GM12801 (cell line): ENCODE results near the gene CENPL.

Experiments
- CTCF ChIP-seq: IDR thresholded peaks from one replicate; pipeline ENCODE4 v1.5.1; 2011; ENCODE audit warnings: control low read depth; ENCODE audit not compliant: insufficient read length; ENCODE audit errors: extremely low read depth

Gene CENPL

GRCh38 chr1:173789841-173790240, 34.8 kb downstream of the CENPL start:
- no peak for TF ChIP-seq CTCF

DNA sequence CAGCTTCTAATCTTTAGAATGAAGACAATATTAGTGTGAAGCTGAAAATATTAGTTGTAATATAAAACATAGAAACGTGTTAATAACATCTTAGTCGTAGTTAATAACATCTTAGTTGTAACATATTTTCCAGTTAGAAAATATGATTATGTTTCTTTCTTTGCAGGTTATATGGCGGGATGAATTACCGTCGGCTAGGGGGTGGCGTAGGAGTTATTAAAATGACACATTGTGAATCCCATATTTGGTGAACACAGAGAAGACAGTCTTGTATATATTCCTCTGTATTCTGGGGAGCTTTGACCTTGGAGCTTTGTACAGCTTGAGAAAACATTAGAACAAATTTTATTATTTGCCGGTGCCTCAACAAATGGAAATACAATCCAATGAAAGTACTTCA, 39.7 kb downstream of the CENPL start:
- TF ChIP-seq CTCF: no peak

DNA sequence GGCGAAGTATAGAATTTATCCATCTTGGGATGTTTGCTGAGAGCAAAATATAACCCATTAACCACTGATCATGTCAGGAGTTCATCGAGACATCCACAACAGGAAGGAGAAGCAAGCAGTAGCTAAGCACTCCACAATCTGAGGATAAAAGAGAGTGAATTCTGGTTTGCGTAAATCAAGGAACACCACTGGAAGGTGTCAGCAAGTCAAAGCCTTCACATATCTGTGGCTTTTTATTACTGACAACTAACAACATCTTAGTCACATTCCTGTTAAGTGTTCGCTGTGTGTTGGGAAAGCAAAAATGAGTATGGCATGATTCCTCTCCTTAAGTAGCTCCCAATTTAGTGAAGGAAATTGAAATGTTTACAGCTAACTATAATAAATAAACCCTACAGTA, 44.7 kb downstream of the CENPL start:
- TF ChIP-seq CTCF: no peak

GRCh38 chr1:173775578-173776226, 49.0 kb downstream of the CENPL start:
- TF ChIP-seq CTCF: no peak

GRCh38 chr1:173771560-173771959, 53.1 kb downstream of the CENPL start:
- TF ChIP-seq CTCF: no peak

DNA sequence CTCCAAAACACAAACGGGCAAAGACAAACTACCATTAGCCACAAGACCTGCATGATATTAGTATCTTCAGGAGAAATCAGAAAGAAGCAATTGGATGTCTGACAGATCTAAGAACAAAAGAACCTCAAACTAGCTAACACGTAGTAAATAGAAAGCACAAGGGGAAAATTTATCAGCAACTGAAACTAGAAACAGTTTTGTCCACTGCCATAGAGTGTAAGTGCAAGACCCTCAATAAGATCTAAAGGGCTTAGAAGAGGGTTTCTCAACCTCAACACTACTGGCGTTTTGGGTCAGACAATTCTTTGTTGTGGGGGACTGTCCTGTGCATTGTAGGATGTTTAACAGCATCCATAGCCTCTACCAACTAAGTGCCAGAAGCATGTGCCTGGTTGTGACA, 55.9 kb downstream of the CENPL start:
- TF ChIP-seq CTCF: no peak

DNA sequence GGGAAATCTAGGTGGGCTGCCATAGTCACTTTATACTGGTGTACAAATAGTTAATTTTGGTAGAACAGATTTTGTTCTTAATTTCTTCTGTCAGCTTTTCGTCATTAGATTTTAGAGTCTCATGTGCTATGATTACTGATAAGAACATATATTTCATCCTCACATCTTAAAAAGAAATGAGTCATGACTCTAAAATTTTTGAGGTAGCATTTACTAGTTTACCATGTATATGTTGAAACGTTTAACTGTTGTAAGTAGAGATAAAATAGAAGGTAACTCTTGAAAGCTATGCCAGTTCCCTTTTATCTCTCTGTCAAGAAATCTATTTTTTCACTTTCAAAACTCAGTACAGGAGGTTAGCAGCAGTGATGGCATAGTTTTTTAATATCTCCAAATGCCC, 56.5 kb downstream of the CENPL start:
- TF ChIP-seq CTCF: no peak
